Trophoblast cell (in vitro differentiated cells and primary cell): ENCODE data around the gene TMEFF2. TPM values are rescaled to one million over a fixed set of nuclear protein-coding genes. Genes with fewer than 3 reads are reported as not detected.
A peak's percentile ranks its signal among the peaks of the same experiment; 100 is the strongest.

Source experiments
- DNase-seq, 2 donors: peaks; one replicate each; pipeline ENCODE4 v3.0.0-alpha.2; 2016
- H2AFZ ChIP-seq: 2 replicates; pipeline ENCODE4 v1.6.1; 2013; ENCODE audit warnings: low read length, moderate library complexity, mild to moderate bottlenecking; ENCODE audit not compliant: insufficient read depth, poor library complexity
- H2AK5ac ChIP-seq: 2 replicates; pipeline ENCODE4 v1.6.1; 2013; ENCODE audit warnings: mild to moderate bottlenecking, low read length
- H2BK120ac ChIP-seq: 2 replicates; pipeline ENCODE4 v1.6.1; 2013; ENCODE audit warnings: low read length, mild to moderate bottlenecking, moderate library complexity; ENCODE audit not compliant: insufficient read depth, poor library complexity
- H2BK12ac ChIP-seq: 2 replicates; pipeline ENCODE4 v1.6.1; 2013; ENCODE audit warnings: mild to moderate bottlenecking, low read length, moderate library complexity
- H2BK5ac ChIP-seq: 2 replicates; pipeline ENCODE4 v1.6.1; 2013; ENCODE audit warnings: low read length, low read depth, moderate library complexity, mild to moderate bottlenecking; ENCODE audit not compliant: poor library complexity
- H3K14ac ChIP-seq: 2 replicates; pipeline ENCODE4 v1.6.1; 2013; ENCODE audit warnings: mild to moderate bottlenecking, low read length
- H3K18ac ChIP-seq: 2 replicates; pipeline ENCODE4 v1.6.1; 2013; ENCODE audit warnings: mild to moderate bottlenecking, low read length
- H3K23ac ChIP-seq: 2 replicates; pipeline ENCODE4 v1.6.1; 2013; ENCODE audit warnings: low read length
- H3K27ac ChIP-seq: 2 replicates; pipeline ENCODE4 v1.5.1; 2013; ENCODE audit warnings: low read depth, mild to moderate bottlenecking, inconsistent platforms, low read length, moderate library complexity
- H3K27me3 ChIP-seq: 2 replicates; pipeline ENCODE4 v1.6.1; 2013; ENCODE audit warnings: inconsistent platforms, mild to moderate bottlenecking, low read length, moderate library complexity; ENCODE audit not compliant: insufficient read depth
- H3K36me3 ChIP-seq, 2 experiments: 1 replicate in 1 of 2; 2 replicates in 1 of 2; pipeline ENCODE4 v1.6.1; 2013; ENCODE audit warnings: low read length in 2 of 2, mild to moderate bottlenecking in 2 of 2, moderate library complexity in 1 of 2; ENCODE audit not compliant: insufficient read depth in 2 of 2, control insufficient read depth in 1 of 2
- H3K4ac ChIP-seq: 2 replicates; pipeline ENCODE4 v1.6.1; 2013; ENCODE audit warnings: low read depth, mild to moderate bottlenecking, low read length, moderate library complexity
- H3K4me1 ChIP-seq, 2 experiments: 1 replicate in 1 of 2; 2 replicates in 1 of 2; pipeline ENCODE4 v1.6.1; 2013; ENCODE audit warnings: low read length in 2 of 2, mild to moderate bottlenecking in 2 of 2, moderate library complexity in 1 of 2; ENCODE audit not compliant: insufficient read depth in 2 of 2, control insufficient read depth in 1 of 2
- H3K4me2 ChIP-seq: 2 replicates; pipeline ENCODE4 v1.6.1; 2013; ENCODE audit warnings: inconsistent platforms, mild to moderate bottlenecking, low read length, moderate library complexity
- H3K4me3 ChIP-seq: 2 replicates; pipeline ENCODE4 v1.5.1; 2013; ENCODE audit warnings: mild to moderate bottlenecking, low read depth, low read length, inconsistent platforms
- H3K79me1 ChIP-seq: one replicate; pipeline ENCODE4 v1.6.1; 2013; ENCODE audit warnings: low read length
- H3K79me2 ChIP-seq: 2 replicates; pipeline ENCODE4 v1.6.1; 2013; ENCODE audit warnings: low read length, mild to moderate bottlenecking; ENCODE audit not compliant: control insufficient read depth, insufficient read depth, poor library complexity
- H3K9ac ChIP-seq: 2 replicates; pipeline ENCODE4 v1.6.1; 2013; ENCODE audit warnings: mild to moderate bottlenecking, low read length
- H3K9me3 ChIP-seq: 2 replicates; pipeline ENCODE4 v1.6.1; 2013; ENCODE audit warnings: low read depth, mild to moderate bottlenecking, control low read depth, inconsistent platforms, low read length; ENCODE audit not compliant: insufficient read depth
- H4K12ac ChIP-seq: 2 replicates; pipeline ENCODE4 v1.6.1; 2013; ENCODE audit warnings: low read depth, mild to moderate bottlenecking, low read length, moderate library complexity
- H4K8ac ChIP-seq: 2 replicates; pipeline ENCODE4 v1.6.1; 2013; ENCODE audit warnings: low read depth, mild to moderate bottlenecking, low read length, moderate library complexity
- H4K91ac ChIP-seq: one replicate; pipeline ENCODE4 v1.6.1; 2013; ENCODE audit warnings: low read depth, mild to moderate bottlenecking, low read length, moderate library complexity
- WGBS: extraction: QIAGEN DNeasy Blood & Tissue Kit; methylation state at CpG from one replicate; pipeline ENCODE4 v1.1.7; 2013; ENCODE audit warnings: missing lambda C conversion rate; ENCODE audit not compliant: insufficient read length, insufficient coverage; ENCODE audit errors: extremely low coverage; 5-methylcytosine and 5-hydroxymethylcytosine counted together
- polyA plus RNA-seq: library from polyadenylated mRNA; stranded (reverse); fragments of 200-250 nt; gene quantifications from 2 replicates; pipeline ENCODE4 v1.2.3, GENCODE V29; 2013

The TMEFF2 gene
- polyA plus RNA-seq: 0.24 and 0.29 TPM in 2 replicates

GRCh38 chr2:192194866-192195547, at the start of gene TMEFF2:
Gene TMEFF2 (minus strand): TSS chr2:192194933. CDS start chr2:192194524, 409 bp downstream.
- H2BK5ac ChIP-seq: no peak within 1 kb of the TSS
- H2BK12ac ChIP-seq: no peak within 1 kb of the TSS
- H3K4me1 ChIP-seq: peaks cover 12 to 13% of the 10 kb centered on the region in 2 experiments
- H4K91ac ChIP-seq: no peak within 1 kb of the TSS
- H2BK120ac ChIP-seq: no peak within 1 kb of the TSS
- no peak within 1 kb of the TSS for H3K18ac ChIP-seq
- no peaks in the 10 kb centered on the region for H3K9me3 ChIP-seq
- H2AK5ac ChIP-seq: no peak within 1 kb of the TSS
- H3K79me2 ChIP-seq: no peaks in the 10 kb centered on the region
- H2AFZ ChIP-seq: peak within 1 kb of the TSS; percentile 63
- no peak within 1 kb of the TSS for H3K23ac ChIP-seq
- peak within 1 kb of the TSS; percentile 18 for H3K4me3 ChIP-seq
- no peaks in the 10 kb centered on the region for H3K36me3 ChIP-seq
- H4K12ac ChIP-seq: no peak within 1 kb of the TSS
- peaks cover 36% of the 10 kb centered on the region for H3K27me3 ChIP-seq
- DNase-seq: peak; percentile 40 to 54
- no peaks in the 10 kb centered on the region for H3K79me1 ChIP-seq
- H3K4me2 ChIP-seq: peak within 1 kb of the TSS; percentile 67
- no peak within 1 kb of the TSS for H3K14ac ChIP-seq
- WGBS: no CpG with 5 or more reads among the region's 64 CpGs
- no peak within 1 kb of the TSS for H3K27ac ChIP-seq
- H3K9ac ChIP-seq: no peak within 1 kb of the TSS
- H4K8ac ChIP-seq: no peak within 1 kb of the TSS
- H3K4ac ChIP-seq: no peak within 1 kb of the TSS

- Histone ChIP-seq H3K36me3 (no peaks in the 10 kb centered on the region), H3K18ac (no peak overlapping the region), H3K4me2 (no peak overlapping the region), H3K4me3 (no peak overlapping the region), H2BK12ac (no peak overlapping the region), H3K14ac (no peak overlapping the region), H4K91ac (no peak overlapping the region), H4K8ac (no peak overlapping the region), H3K79me2 (no peaks in the 10 kb centered on the region), H3K4ac (no peak overlapping the region), H2AK5ac (no peak overlapping the region), H4K12ac (no peak overlapping the region), H3K23ac (no peak overlapping the region), H3K9me3 (no peaks in the 10 kb centered on the region), H2AFZ (no peak overlapping the region), H2BK5ac (no peak overlapping the region), H3K27me3 (no peaks in the 10 kb centered on the region), H2BK120ac (no peak overlapping the region), H3K4me1 (no peaks in the 10 kb centered on the region), H3K9ac (no peak overlapping the region), H3K79me1 (no peaks in the 10 kb centered on the region), H3K27ac (no peak overlapping the region)
- no peak for DNase-seq
- no CpG with 5 or more reads among the region's 2 CpGs for WGBS
Measured at GRCh38 chr2:192243488-192243887, 48.8 kb upstream of the TMEFF2 start.

- Histone ChIP-seq H4K91ac (no peak overlapping the region), H4K8ac (no peak overlapping the region), H4K12ac (no peak overlapping the region), H3K79me2 (no peaks in the 10 kb centered on the region), H3K9me3 (no peaks in the 10 kb centered on the region), H3K14ac (no peak overlapping the region), H3K36me3 (no peaks in the 10 kb centered on the region), H3K4ac (no peak overlapping the region), H3K23ac (no peak overlapping the region), H2BK5ac (no peak overlapping the region), H3K27me3 (no peaks in the 10 kb centered on the region), H2BK12ac (no peak overlapping the region), H3K27ac (no peak overlapping the region), H3K79me1 (no peaks in the 10 kb centered on the region), H3K4me3 (no peak overlapping the region), H2BK120ac (no peak overlapping the region), H3K4me2 (no peak overlapping the region), H2AK5ac (no peak overlapping the region), H3K4me1 (no peaks in the 10 kb centered on the region), H3K9ac (no peak overlapping the region), H3K18ac (no peak overlapping the region), H2AFZ (no peak overlapping the region)
- peak in 1 of 2 donors; percentile 30 for DNase-seq
- WGBS: no CpG with 5 or more reads among the region's 4 CpGs
Measured at GRCh38 chr2:192236136-192236535, 41.4 kb upstream of the TMEFF2 start.

GRCh38 chr2:192230889-192231453, 36.2 kb upstream of the TMEFF2 start:
- Histone ChIP-seq H2BK12ac (no peak overlapping the region), H4K12ac (no peak overlapping the region), H3K23ac (no peak overlapping the region), H3K4ac (no peak overlapping the region), H3K36me3 (no peaks in the 10 kb centered on the region), H3K79me2 (no peaks in the 10 kb centered on the region), H2AK5ac (no peak overlapping the region), H2BK5ac (no peak overlapping the region), H2BK120ac (no peak overlapping the region), H3K4me1 (no peaks in the 10 kb centered on the region), H3K18ac (no peak overlapping the region), H3K4me2 (no peak overlapping the region), H3K14ac (no peak overlapping the region), H4K8ac (no peak overlapping the region), H3K27me3 (no peaks in the 10 kb centered on the region), H3K9ac (no peak overlapping the region), H3K79me1 (no peaks in the 10 kb centered on the region), H3K27ac (no peak overlapping the region), H3K9me3 (no peaks in the 10 kb centered on the region), H4K91ac (no peak overlapping the region), H3K4me3 (no peak overlapping the region), H2AFZ (no peak overlapping the region)
- DNase-seq: peak; percentile 74 to 84
- WGBS: no CpG with 5 or more reads among the region's 6 CpGs
